ENCODE measurements around the gene HECTD3. TPM values are rescaled to one million over a fixed set of nuclear protein-coding genes. Genes with fewer than 3 reads are reported as not detected.

HECTD3 gene
- total RNA-seq, 1 experiment from 2014 or later, result 29.5 TPM

Other genes with a start within 250 kb of the HECTD3 start
- gene RPS8, start 235.8 kb downstream of the HECTD3 start, total RNA-seq (2021), result 1,717 and 1,734 TPM in 2 replicates
- not detected in 2 replicates for gene BEST4, start 223.2 kb downstream of the HECTD3 start, total RNA-seq (2021)
- gene PLK3, start 210.9 kb downstream of the HECTD3 start, total RNA-seq (2021), result 10.8 and 15.6 TPM in 2 replicates
- 0.44 and 0.54 TPM in 2 replicates for gene DYNLT4, start 204.0 kb downstream of the HECTD3 start, total RNA-seq (2021)
- gene BTBD19, start 202.8 kb downstream of the HECTD3 start, total RNA-seq (2021), result 10.3 and 12.6 TPM in 2 replicates
- 2.3 and 3.2 TPM in 2 replicates for gene PTCH2, start 168.1 kb downstream of the HECTD3 start, total RNA-seq (2021)
- gene EIF2B3, start 24.7 kb downstream of the HECTD3 start, total RNA-seq (2021), result 44.1 and 52.3 TPM in 2 replicates
- 85.8 and 89.3 TPM in 2 replicates for gene UROD, start 930 bp upstream of the HECTD3 start, total RNA-seq (2021)
- gene ZSWIM5, start 195.3 kb upstream of the HECTD3 start, total RNA-seq (2021), result 0.46 and 0.67 TPM in 2 replicates

Data from A673 (cell line).